Kidney (tissue), 14 donors: ENCODE results near the gene CBLN3. TPM values are rescaled to one million over a fixed set of nuclear protein-coding genes. Genes with fewer than 3 reads are reported as not detected.
"Not testable (repeated sequence)": the region's sequence is repeated elsewhere in the genome, so short reads cannot be mapped to it uniquely, and the experiment has no call there.

Experiments used
- DNase-seq, 5 donors: peaks; one replicate each; pipeline ENCODE4 v3.0.0-alpha.2; 2013 to 2020
- FAIRE-seq: peaks from 2 replicates; lab custom pipeline; 2012; peaks lifted over from hg19 to GRCh38; lab: Jason Lieb, UNC
- H3K27ac ChIP-seq, 2 donors: one replicate each; pipeline ENCODE4 v1.7.0; 2013; ENCODE audit warnings: low read depth in 2 of 2, low read length in 2 of 2, inconsistent platforms in 1 of 2
- H3K27me3 ChIP-seq: one replicate; pipeline ENCODE4 v1.7.1; 2013; ENCODE audit warnings: low read length, inconsistent platforms; ENCODE audit not compliant: control insufficient read depth, insufficient read depth
- H3K36me3 ChIP-seq, 3 donors: one replicate each; pipeline versions ENCODE4 v1.7.0 to v1.7.1; 2013; ENCODE audit warnings: low read length in 3 of 3, control low read depth in 1 of 3, inconsistent platforms in 1 of 3; ENCODE audit not compliant: insufficient read depth in 3 of 3, control insufficient read depth in 2 of 3
- H3K4me1 ChIP-seq, 3 donors: one replicate each; pipeline versions ENCODE4 v1.7.0 to v1.7.1; 2013; ENCODE audit warnings: low read length in 3 of 3, inconsistent platforms in 1 of 3, low read depth in 1 of 3; ENCODE audit not compliant: control insufficient read depth in 2 of 3, insufficient read depth in 2 of 3
- H3K4me3 ChIP-seq, 3 donors: one replicate each; pipeline versions ENCODE4 v1.7.0 to v1.8.1; 2013; ENCODE audit warnings: low read length in 3 of 3, control low read depth in 1 of 3, inconsistent platforms in 1 of 3
- H3K9ac ChIP-seq, 3 donors: one replicate each; pipeline versions ENCODE4 v1.7.0 to v1.7.1; 2013; ENCODE audit warnings: low read length in 3 of 3, control low read depth in 1 of 3, inconsistent platforms in 1 of 3
- H3K9me3 ChIP-seq, 3 donors: one replicate each; pipeline versions ENCODE4 v1.7.0 to v1.7.1; 2013; ENCODE audit warnings: low read length in 3 of 3, control low read depth in 1 of 3, inconsistent platforms in 1 of 3; ENCODE audit not compliant: control insufficient read depth in 2 of 3, insufficient read depth in 1 of 3
- CTCF ChIP-seq: IDR thresholded peaks from 3 replicates; pipeline ENCODE4 v1.5.1; 2012; ENCODE audit warnings: mild to moderate bottlenecking, moderate library complexity, borderline replicate concordance; ENCODE audit not compliant: insufficient read depth; ENCODE audit errors: extremely low read depth
- intact Hi-C: fragments of 100-400 bp; cut with DNase I; formaldehyde crosslinking; loops from one replicate; pipeline ENCODE4 v1.11.1; 2022
- polyA plus RNA-seq: library from polyadenylated mRNA; stranded (reverse); fragments of 350-450 nt; fragmentation: Illumina TruSeq; extraction: RNeasy Lipid Tissue Mini Kit (QIAGEN cat#74804); gene quantifications from one replicate; pipeline ENCODE4 v1.2.3, GENCODE V29; 2014; ENCODE audit warnings: low read depth, low replicate concordance; ENCODE audit not compliant: insufficient read depth
- total RNA-seq: library from RNA; stranded (reverse); fragmentation: NEBNext Ultra II Directional; extraction: Animal tissue kit (Norgen Biotek cat#: 25700); gene quantifications from one replicate; pipeline ENCODE4 v1.2.1, GENCODE V29; 2021
- donor health status: control.
- donor health status: control.
- donor health status: control.
- donor health status: control.
- donor health status: control.
- donor health status: DM: yes; HTN: yes; CAD: no.
- donor health status: Normal renal cell carcinoma (clear cell type).

The CBLN3 gene
- total and polyA plus RNA-seq, 2 donors from 2014 or later = 1.3 to 2.6 TPM

GRCh38 chr14:24458736-24459135, 29.3 kb upstream of the CBLN3 start:
- DNase-seq = no peak
- no peak for TF ChIP-seq CTCF
- H3K9ac ChIP-seq = no peak overlapping the region

GRCh38 chr14:24456980-24457379, 27.5 kb upstream of the CBLN3 start:
- H3K4me3 ChIP-seq = no peak overlapping the region
- TF ChIP-seq CTCF = no peak
- no peaks in the 10 kb centered on the region for H3K9me3 ChIP-seq
- no peak for DNase-seq
- H3K4me1 ChIP-seq = no peaks in the 10 kb centered on the region
- no peaks in the 10 kb centered on the region for H3K27me3 ChIP-seq
- peaks cover 0 to 4% (median 0%) of the 10 kb centered on the region in 3 donors for H3K36me3 ChIP-seq
- no peak overlapping the region for H3K27ac ChIP-seq
- FAIRE-seq = no peak
- intact Hi-C loops = no loop called here
- no peak overlapping the region for H3K9ac ChIP-seq

More at GRCh38 chr14:24458736-24459135, 29.3 kb upstream of the CBLN3 start:
- Histone ChIP-seq H3K4me1 (no peaks in the 10 kb centered on the region), H3K4me3 (no peak overlapping the region), H3K27ac (no peak overlapping the region), H3K9me3 (no peaks in the 10 kb centered on the region), H3K36me3 (peaks cover 0 to 4% (median 0%) of the 10 kb centered on the region in 3 donors), H3K27me3 (no peaks in the 10 kb centered on the region)
- intact Hi-C loops = no loop called here
- no peak for FAIRE-seq

- H3K4me1 ChIP-seq = not testable (repeated sequence)
Observed at GRCh38 chr14:24450828-24451227, 21.4 kb upstream of the CBLN3 start.

GRCh38 chr14:24443053-24443665, 13.7 kb upstream of the CBLN3 start:
- H3K4me1 ChIP-seq = peaks cover 3 to 10% (median 5%) of the 10 kb centered on the region in 3 donors
- peak overlapping the region in 1 of 2 donors; percentile 99 for H3K27ac ChIP-seq
- no peaks in the 10 kb centered on the region for H3K9me3 ChIP-seq
- peak overlapping the region; percentile 38 to 96 (median 64) for H3K9ac ChIP-seq
- DNase-seq = peak in 1 of 5 donors; percentile 32
- peaks cover 2 to 26% (median 19%) of the 10 kb centered on the region in 3 donors for H3K36me3 ChIP-seq
- no peak for FAIRE-seq
- no peak for TF ChIP-seq CTCF
- intact Hi-C loops = no loop called here
- H3K27me3 ChIP-seq = no peaks in the 10 kb centered on the region
- peak overlapping the region; percentile 85 to 95 (median 91) for H3K4me3 ChIP-seq

More at GRCh38 chr14:24450828-24451227, 21.4 kb upstream of the CBLN3 start:
- FAIRE-seq, H3K27me3 ChIP-seq, H3K9ac ChIP-seq, H3K9me3 ChIP-seq, H3K27ac ChIP-seq, intact Hi-C loops, H3K4me3 ChIP-seq, H3K36me3 ChIP-seq, DNase-seq: not testable (repeated sequence)
